GM21723 (cell line): Measurements from ENCODE around the gene AGPAT4.

ENCODE experiments used
- ATAC-seq: cut with Tn5 transposase; IDR thresholded peaks from one replicate; pipeline ENCODE4 v1.9.1; 2021; ENCODE audit warnings: mild to moderate bottlenecking, moderate library complexity; ENCODE audit not compliant: unreplicated experiment

AGPAT4 gene

GRCh38 chr6:161082215-161082614, 191.6 kb downstream of the AGPAT4 start:
- peak; percentile 45 for ATAC-seq

- no peak for ATAC-seq
Measured at GRCh38 chr6:161080263-161080970, 193.4 kb downstream of the AGPAT4 start.
